ENCODE data around the gene OPN1LW. TPM values are rescaled to one million over a fixed set of nuclear protein-coding genes. Genes with fewer than 3 reads are reported as not detected.
"Not testable (repeated sequence)": the region's sequence is repeated elsewhere in the genome, so short reads cannot be mapped to it uniquely, and the experiment has no call there.

OPN1LW gene
- total RNA-seq, 1 experiment from 2014 or later = not detected

GRCh38 chrX:154142950-154143745 is 895 bp upstream of the OPN1LW start:
- DNase-seq (ENCODE audit: low read depth, low spot score) (no peak), ATAC-seq (no peak)
- BruUV-seq (replicated peaks) = no TSS peak
- H3K9me3 ChIP-seq (ENCODE audit: control insufficient read depth in 1 of 2, insufficient read depth in 1 of 2, low read depth in 1 of 2, low read length in 2 of 2) = no peaks in the 10 kb centered on the region
- CTCF ChIA-PET = no interaction called here
- H3K79me2 ChIP-seq (ENCODE audit: insufficient read depth, low read length) = no peaks in the 10 kb centered on the region
- H2AFZ ChIP-seq (ENCODE audit: low read depth, low read length, poor library complexity, severe bottlenecking) = no peak overlapping the region
- no peaks in the 10 kb centered on the region for H3K27me3 ChIP-seq (ENCODE audit: insufficient read depth, low read length)
- no peak for TF ChIP-seq SRF (IDR thresholded peaks at IDR 0.05; ENCODE audit: low read depth)
- TF ChIP-seq TCF7L2 (IDR thresholded peaks at IDR 0.05; ENCODE audit: borderline replicate concordance, extremely low read depth, insufficient read depth, insufficient read length) = no peak
- no peak for TF ChIP-seq YY1 (IDR thresholded peaks at IDR 0.05; ENCODE audit: extremely low read depth, insufficient replicate concordance, low read depth, low read length)
- TF ChIP-seq REST (IDR thresholded peaks at IDR 0.05; ENCODE audit: low read depth) = no peak
- TF ChIP-seq SIN3A (IDR thresholded peaks at IDR 0.05; ENCODE audit: low read depth) = no peak
- no peak for TF ChIP-seq CEBPB (IDR thresholded peaks at IDR 0.05; ENCODE audit: low read depth)
- TF ChIP-seq ZFX (IDR thresholded peaks at IDR 0.05) = no peak
- TF ChIP-seq JUND (IDR thresholded peaks at IDR 0.05) = no peak
- TF ChIP-seq SP1 (IDR thresholded peaks at IDR 0.05; ENCODE audit: low read depth) = no peak
- no peak for TF ChIP-seq RAD21 (IDR thresholded peaks at IDR 0.05; ENCODE audit: low read depth)
- TF ChIP-seq FOSL1 (IDR thresholded peaks at IDR 0.05; ENCODE audit: low read depth) = no peak
- no peak for TF ChIP-seq ELF1 (IDR thresholded peaks at IDR 0.05; ENCODE audit: borderline replicate concordance, low read depth)
- H3K4me2 ChIP-seq (ENCODE audit: low read length) = no peak overlapping the region
- POLR2A ChIA-PET = no interaction called here
- H3K27ac ChIP-seq (ENCODE audit: low read depth, low read length) = no peak overlapping the region
- no peaks in the 10 kb centered on the region for H4K20me1 ChIP-seq (ENCODE audit: insufficient read depth)
- H3K36me3 ChIP-seq (ENCODE audit: control insufficient read depth in 1 of 2, insufficient read depth in 2 of 2, low read length in 2 of 2) = no peaks in the 10 kb centered on the region
- RAD21 ChIA-PET (ENCODE audit: low non-redundant PET in 1 of 2, low total read pairs in 2 of 2, uncharacterized antibody in 2 of 2, unreplicated experiment in 2 of 2) = no interaction called here
- no peaks in the 10 kb centered on the region for H3K9me2 ChIP-seq (ENCODE audit: insufficient read depth)
- H3K9ac ChIP-seq (ENCODE audit: low read length) = no peak overlapping the region
- intact Hi-C loops (cut with micrococcal nuclease) = no loop called here
- no peaks in the 10 kb centered on the region for H3K4me1 ChIP-seq (ENCODE audit: control insufficient read depth in 1 of 2, insufficient read depth in 2 of 2, low read length in 2 of 2)
- no peak overlapping the region for H3K4me3 ChIP-seq (replicated peaks in 1 of 2; ENCODE audit: low read depth in 1 of 2, low read length in 2 of 2)

GRCh38 chrX:154151030-154151429 is 7.0 kb downstream of the OPN1LW start:
- H2AFZ ChIP-seq (ENCODE audit: low read depth, low read length, poor library complexity, severe bottlenecking); DNase-seq (ENCODE audit: low read depth, low spot score); H3K79me2 ChIP-seq (ENCODE audit: insufficient read depth, low read length); H3K9ac ChIP-seq (ENCODE audit: low read length); RAD21 ChIA-PET (ENCODE audit: low non-redundant PET in 1 of 2, low total read pairs in 2 of 2, uncharacterized antibody in 2 of 2, unreplicated experiment in 2 of 2); ATAC-seq; H3K36me3 ChIP-seq (ENCODE audit: control insufficient read depth in 1 of 2, insufficient read depth in 2 of 2, low read length in 2 of 2); H3K9me3 ChIP-seq (ENCODE audit: control insufficient read depth in 1 of 2, insufficient read depth in 1 of 2, low read depth in 1 of 2, low read length in 2 of 2); H3K9me2 ChIP-seq (ENCODE audit: insufficient read depth); H3K4me2 ChIP-seq (ENCODE audit: low read length); POLR2A ChIA-PET; CTCF ChIA-PET; H3K4me3 ChIP-seq (replicated peaks in 1 of 2; ENCODE audit: low read depth in 1 of 2, low read length in 2 of 2); H3K27me3 ChIP-seq (ENCODE audit: insufficient read depth, low read length); BruUV-seq (replicated peaks); H3K27ac ChIP-seq (ENCODE audit: low read depth, low read length); H3K4me1 ChIP-seq (ENCODE audit: control insufficient read depth in 1 of 2, insufficient read depth in 2 of 2, low read length in 2 of 2); H4K20me1 ChIP-seq (ENCODE audit: insufficient read depth); intact Hi-C loops (cut with micrococcal nuclease): not testable (repeated sequence)

GRCh38 chrX:154156221-154156620 is 12.2 kb downstream of the OPN1LW start:
- H3K4me3 ChIP-seq (replicated peaks in 1 of 2; ENCODE audit: low read depth in 1 of 2, low read length in 2 of 2); BruUV-seq (replicated peaks); RAD21 ChIA-PET (ENCODE audit: low non-redundant PET in 1 of 2, low total read pairs in 2 of 2, uncharacterized antibody in 2 of 2, unreplicated experiment in 2 of 2); POLR2A ChIA-PET; CTCF ChIA-PET; intact Hi-C loops (cut with micrococcal nuclease); H3K27ac ChIP-seq (ENCODE audit: low read depth, low read length); H3K9ac ChIP-seq (ENCODE audit: low read length); H3K9me2 ChIP-seq (ENCODE audit: insufficient read depth); H3K27me3 ChIP-seq (ENCODE audit: insufficient read depth, low read length); H3K4me2 ChIP-seq (ENCODE audit: low read length); H3K79me2 ChIP-seq (ENCODE audit: insufficient read depth, low read length); DNase-seq (ENCODE audit: low read depth, low spot score); H3K9me3 ChIP-seq (ENCODE audit: control insufficient read depth in 1 of 2, insufficient read depth in 1 of 2, low read depth in 1 of 2, low read length in 2 of 2); H4K20me1 ChIP-seq (ENCODE audit: insufficient read depth); H2AFZ ChIP-seq (ENCODE audit: low read depth, low read length, poor library complexity, severe bottlenecking); H3K4me1 ChIP-seq (ENCODE audit: control insufficient read depth in 1 of 2, insufficient read depth in 2 of 2, low read length in 2 of 2); H3K36me3 ChIP-seq (ENCODE audit: control insufficient read depth in 1 of 2, insufficient read depth in 2 of 2, low read length in 2 of 2); ATAC-seq: not testable (repeated sequence)
